GM12878 (cell line): ENCODE data around the gene COL7A1. TPM values are rescaled to one million over a fixed set of nuclear protein-coding genes. Genes with fewer than 3 reads are reported as not detected.
A peak's percentile ranks its signal among the peaks of the same experiment; 100 is the strongest.

Experiments used
- CTCF ChIP-seq, 3 experiments: IDR thresholded peaks in 2 of 3; conservative IDR thresholded peaks in 1 of 3; 2 replicates each; pipeline ENCODE4 v1.5.1; 2011; ENCODE audit warnings: low read depth in 3 of 3, low read length in 3 of 3, mild to moderate bottlenecking in 3 of 3, control low read depth in 2 of 3, moderate library complexity in 2 of 3, inconsistent platforms in 1 of 3, mixed read lengths in 1 of 3; ENCODE audit not compliant: control insufficient read depth in 2 of 3, insufficient read depth in 1 of 3; ENCODE audit errors: extremely low read depth in 1 of 3
- EED ChIP-seq: sonication (generic); IDR thresholded peaks from 2 replicates; pipeline ENCODE4 v1.6.1; 2016; ENCODE audit warnings: antibody characterized with exemption, low read depth
- EGR1 ChIP-seq, 2 experiments: IDR thresholded peaks; 1 replicate in 1 of 2; 2 replicates in 1 of 2; pipeline ENCODE4 v1.6.1; 2011 to 2012; ENCODE audit warnings: low read depth in 2 of 2, low read length in 2 of 2, borderline replicate concordance in 1 of 2, mild to moderate bottlenecking in 1 of 2, moderate library complexity in 1 of 2
- GATAD2B ChIP-seq: fragments of 450-650 bp; conservative IDR thresholded peaks from 2 replicates; pipeline ENCODE4 v1.6.1; 2017; ENCODE audit warnings: low read depth, mild to moderate bottlenecking, moderate library complexity
- HCFC1 ChIP-seq: fragments of 150-350 bp; IDR thresholded peaks from 2 replicates; pipeline ENCODE4 v1.6.1; 2014; ENCODE audit warnings: low read length
- HDGF ChIP-seq: fragments of 450-650 bp; IDR thresholded peaks from 2 replicates; pipeline ENCODE4 v1.6.1; 2016; ENCODE audit warnings: antibody characterized with exemption
- IKZF2 ChIP-seq, 2 experiments: fragments of 450-650 bp; IDR thresholded peaks; 2 replicates each; pipeline ENCODE4 v1.6.1; 2017; ENCODE audit warnings: mild to moderate bottlenecking in 2 of 2, moderate library complexity in 2 of 2
- IRF3 ChIP-seq: fragments of 450-650 bp; IDR thresholded peaks from 2 replicates; pipeline ENCODE4 v1.6.1; 2014; ENCODE audit warnings: mild to moderate bottlenecking
- KLF5 ChIP-seq: fragments of 450-650 bp; IDR thresholded peaks from 2 replicates; pipeline ENCODE4 v1.6.1; 2014; ENCODE audit warnings: mild to moderate bottlenecking; ENCODE audit not compliant: partially characterized antibody
- MAX ChIP-seq: IDR thresholded peaks from 2 replicates; pipeline ENCODE4 v1.6.1; 2012; ENCODE audit warnings: low read depth, low read length, improper control_type of control experiment
- NBN ChIP-seq: fragments of 450-650 bp; IDR thresholded peaks from 2 replicates; pipeline ENCODE4 v1.6.1; 2016
- NRF1 ChIP-seq: conservative IDR thresholded peaks from 2 replicates; pipeline ENCODE4 v1.6.1; 2011; ENCODE audit warnings: mild to moderate bottlenecking, low read depth, low read length, improper control_type of control experiment
- SMC3 ChIP-seq: IDR thresholded peaks from 2 replicates; pipeline ENCODE4 v1.6.1; 2011; ENCODE audit warnings: low read length, improper control_type of control experiment, borderline replicate concordance
- ZNF622 ChIP-seq: fragments of 450-650 bp; IDR thresholded peaks from 2 replicates; pipeline ENCODE4 v1.6.1; 2017; ENCODE audit warnings: mild to moderate bottlenecking, inconsistent platforms
- polyA plus RNA-seq, 11 experiments: library from polyadenylated mRNA; depleted of rRNA in 4 of 11; unstranded in 6 of 11; stranded (reverse) in 5 of 11; fragments of >200 nt; fragmentation: Nextera tagmentation in 4 of 11; fragmentation: Illumina TruSeq in 1 of 11; extraction: Ambion mirVana in 4 of 11; extraction: Trizol in 1 of 11; gene quantifications; 1 replicate in 1 of 11; 2 replicates in 10 of 11; pipeline versions ENCODE4 v1.2.1 to v1.2.3, GENCODE V29; 2011 to 2016; ENCODE audit warnings: inconsistent platforms in 2 of 11, missing spikeins in 2 of 11, low read depth in 1 of 11
- total RNA-seq, 4 experiments: library from RNA; depleted of rRNA in 3 of 4; stranded (reverse); fragments of >200 nt in 3 of 4; fragmentation: Illumina TruSeq in 1 of 4; extraction: Trizol in 1 of 4; gene quantifications; 2 replicates each; pipeline versions ENCODE4 v1.2.1 to v1.2.3, GENCODE V29; 2013 to 2021
- TF ChIP-seq, protein P1 (sequence below): fragments of 450-650 bp; IDR thresholded peaks from 2 replicates; pipeline ENCODE4 v1.6.1; 2017; ENCODE audit warnings: mild to moderate bottlenecking, moderate library complexity
- TF ChIP-seq, protein P2 (sequence below): fragments of 450-650 bp; conservative IDR thresholded peaks from 2 replicates; pipeline ENCODE4 v1.6.1; 2017; ENCODE audit warnings: mild to moderate bottlenecking, moderate library complexity

The COL7A1 gene
- total and polyA plus RNA-seq, 10 of the 15 experiments (the other 5 are each of a cell fraction or from before 2014, with no cell fraction given), result 0.01 to 1.9 (median 0.29) TPM; not detected in 1

GRCh38 chr3:48609088-48610005 is 14.2 kb upstream of the COL7A1 start, which contains the start of gene UQCRC1 (continued):
- TF ChIP-seq KLF5, result no peak
- TF ChIP-seq NBN, result 0 out of 2 replicates have a peak, but pooled peaks have one; percentile 73
- peak; percentile 88 for TF ChIP-seq NRF1
- TF ChIP-seq IKZF2 (IDR thresholded peaks at IDR 0.05), result no peak
- TF ChIP-seq, protein P1, sequence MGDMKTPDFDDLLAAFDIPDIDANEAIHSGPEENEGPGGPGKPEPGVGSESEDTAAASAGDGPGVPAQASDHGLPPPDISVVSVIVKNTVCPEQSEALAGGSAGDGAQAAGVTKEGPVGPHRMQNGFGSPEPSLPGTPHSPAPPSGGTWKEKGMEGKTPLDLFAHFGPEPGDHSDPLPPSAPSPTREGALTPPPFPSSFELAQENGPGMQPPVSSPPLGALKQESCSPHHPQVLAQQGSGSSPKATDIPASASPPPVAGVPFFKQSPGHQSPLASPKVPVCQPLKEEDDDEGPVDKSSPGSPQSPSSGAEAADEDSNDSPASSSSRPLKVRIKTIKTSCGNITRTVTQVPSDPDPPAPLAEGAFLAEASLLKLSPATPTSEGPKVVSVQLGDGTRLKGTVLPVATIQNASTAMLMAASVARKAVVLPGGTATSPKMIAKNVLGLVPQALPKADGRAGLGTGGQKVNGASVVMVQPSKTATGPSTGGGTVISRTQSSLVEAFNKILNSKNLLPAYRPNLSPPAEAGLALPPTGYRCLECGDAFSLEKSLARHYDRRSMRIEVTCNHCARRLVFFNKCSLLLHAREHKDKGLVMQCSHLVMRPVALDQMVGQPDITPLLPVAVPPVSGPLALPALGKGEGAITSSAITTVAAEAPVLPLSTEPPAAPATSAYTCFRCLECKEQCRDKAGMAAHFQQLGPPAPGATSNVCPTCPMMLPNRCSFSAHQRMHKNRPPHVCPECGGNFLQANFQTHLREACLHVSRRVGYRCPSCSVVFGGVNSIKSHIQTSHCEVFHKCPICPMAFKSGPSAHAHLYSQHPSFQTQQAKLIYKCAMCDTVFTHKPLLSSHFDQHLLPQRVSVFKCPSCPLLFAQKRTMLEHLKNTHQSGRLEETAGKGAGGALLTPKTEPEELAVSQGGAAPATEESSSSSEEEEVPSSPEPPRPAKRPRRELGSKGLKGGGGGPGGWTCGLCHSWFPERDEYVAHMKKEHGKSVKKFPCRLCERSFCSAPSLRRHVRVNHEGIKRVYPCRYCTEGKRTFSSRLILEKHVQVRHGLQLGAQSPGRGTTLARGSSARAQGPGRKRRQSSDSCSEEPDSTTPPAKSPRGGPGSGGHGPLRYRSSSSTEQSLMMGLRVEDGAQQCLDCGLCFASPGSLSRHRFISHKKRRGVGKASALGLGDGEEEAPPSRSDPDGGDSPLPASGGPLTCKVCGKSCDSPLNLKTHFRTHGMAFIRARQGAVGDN, result no peak
- no peak for TF ChIP-seq MAX
- TF ChIP-seq ZNF622, result no peak
- TF ChIP-seq, protein P2, sequence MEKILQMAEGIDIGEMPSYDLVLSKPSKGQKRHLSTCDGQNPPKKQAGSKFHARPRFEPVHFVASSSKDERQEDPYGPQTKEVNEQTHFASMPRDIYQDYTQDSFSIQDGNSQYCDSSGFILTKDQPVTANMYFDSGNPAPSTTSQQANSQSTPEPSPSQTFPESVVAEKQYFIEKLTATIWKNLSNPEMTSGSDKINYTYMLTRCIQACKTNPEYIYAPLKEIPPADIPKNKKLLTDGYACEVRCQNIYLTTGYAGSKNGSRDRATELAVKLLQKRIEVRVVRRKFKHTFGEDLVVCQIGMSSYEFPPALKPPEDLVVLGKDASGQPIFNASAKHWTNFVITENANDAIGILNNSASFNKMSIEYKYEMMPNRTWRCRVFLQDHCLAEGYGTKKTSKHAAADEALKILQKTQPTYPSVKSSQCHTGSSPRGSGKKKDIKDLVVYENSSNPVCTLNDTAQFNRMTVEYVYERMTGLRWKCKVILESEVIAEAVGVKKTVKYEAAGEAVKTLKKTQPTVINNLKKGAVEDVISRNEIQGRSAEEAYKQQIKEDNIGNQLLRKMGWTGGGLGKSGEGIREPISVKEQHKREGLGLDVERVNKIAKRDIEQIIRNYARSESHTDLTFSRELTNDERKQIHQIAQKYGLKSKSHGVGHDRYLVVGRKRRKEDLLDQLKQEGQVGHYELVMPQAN, result peak; percentile 4; the same call in 1 of the 2 replicates
- no peak; the same call in 1 of the 2 replicates for TF ChIP-seq HCFC1
- TF ChIP-seq EGR1 (IDR thresholded peaks at IDR 0.05; ENCODE audit: borderline replicate concordance in 1 of 2, low read depth in 2 of 2, low read length in 2 of 2), result peak in 1 of 2 experiments; percentile 84; a peak in 2 of 3 replicates
- TF ChIP-seq CTCF (IDR thresholded peaks at IDR 0.05 in 2 of 3, conservative IDR thresholded peaks at IDR 0.05 in 1 of 3; ENCODE audit: control insufficient read depth in 2 of 3, extremely low read depth in 1 of 3, insufficient read depth in 1 of 3, low read depth in 3 of 3, low read length in 3 of 3), result peak; percentile 60 to 89 (median 80)
- peak; percentile 80 for TF ChIP-seq HDGF
- no peak for TF ChIP-seq EED
- peak; percentile 57 for TF ChIP-seq SMC3
- TF ChIP-seq GATAD2B, result no peak; the same call in 1 of the 2 replicates
- no peak for TF ChIP-seq IRF3
